GM19463 (cell line): ENCODE results near the gene UFL1.
A peak's percentile ranks its signal among the peaks of the same experiment; 100 is the strongest.
"Not testable (repeated sequence)": the region's sequence is repeated elsewhere in the genome, so short reads cannot be mapped to it uniquely, and the experiment has no call there.

ENCODE experiments used
- ATAC-seq: cut with Tn5 transposase; IDR thresholded peaks from one replicate; pipeline ENCODE4 v1.9.1; 2021; ENCODE audit warnings: mild to moderate bottlenecking, moderate library complexity; ENCODE audit not compliant: unreplicated experiment

The UFL1 gene

GRCh38 chr6:96521644-96522464 is at the start of gene UFL1:
Gene UFL1, plus strand, starts transcription at chr6:96521806. Its CDS starts 68 bp downstream, at chr6:96521874.
- ATAC-seq, result peak; percentile 94

GRCh38 chr6:96472291-96472690 is 49.3 kb upstream of the UFL1 start:
- not testable (repeated sequence) for ATAC-seq

- no peak for ATAC-seq
Measured at GRCh38 chr6:96478695-96479094, 42.9 kb upstream of the UFL1 start.

GRCh38 chr6:96491926-96492325 is 29.7 kb upstream of the UFL1 start:
- ATAC-seq, result no peak

- ATAC-seq, result no peak
Measured at GRCh38 chr6:96499781-96500180, 21.8 kb upstream of the UFL1 start.

GRCh38 chr6:96502915-96503314 is 18.7 kb upstream of the UFL1 start:
- no peak for ATAC-seq

DNA sequence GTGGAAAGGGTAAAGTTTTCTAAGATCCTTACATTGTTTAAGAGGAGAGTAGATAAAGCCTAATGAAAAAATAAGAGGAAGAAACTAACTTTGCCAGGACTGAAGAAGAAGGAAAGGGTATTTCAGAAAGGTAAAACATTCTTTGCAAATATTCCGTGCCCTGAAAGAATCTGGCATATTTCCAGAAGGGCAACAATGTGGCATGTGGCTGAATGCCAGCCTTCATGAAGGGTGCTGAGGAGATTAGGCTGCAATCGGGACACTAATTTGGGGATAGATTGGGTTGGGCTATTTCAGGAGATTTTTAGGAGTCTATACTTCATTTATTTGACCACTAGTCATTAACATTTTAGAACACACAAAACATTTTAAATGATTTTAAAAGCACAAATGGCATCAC is 16.2 kb upstream of the UFL1 start:
- no peak for ATAC-seq

- ATAC-seq, result no peak
Measured at GRCh38 chr6:96509281-96509680, 12.3 kb upstream of the UFL1 start.

- ATAC-seq, result no peak
Measured at GRCh38 chr6:96520171-96521115, 1.2 kb upstream of the UFL1 start.

DNA sequence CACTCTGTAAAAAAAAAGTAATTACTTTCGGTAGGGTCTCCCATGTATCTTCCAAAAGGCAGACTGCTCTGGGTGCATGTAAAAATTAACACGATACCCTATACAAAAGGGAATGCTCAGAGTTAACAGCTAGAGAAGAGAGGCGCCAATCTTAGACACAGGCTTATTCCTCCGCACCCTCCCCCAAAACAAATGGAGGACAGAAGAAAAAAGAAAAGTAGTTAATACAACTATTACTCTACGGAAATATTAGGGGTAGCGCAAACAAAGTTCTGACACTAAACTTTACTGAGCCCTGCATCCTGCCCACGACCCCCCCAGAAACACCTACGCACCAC is 331 bp upstream of the UFL1 start:
- ATAC-seq, result no peak

DNA sequence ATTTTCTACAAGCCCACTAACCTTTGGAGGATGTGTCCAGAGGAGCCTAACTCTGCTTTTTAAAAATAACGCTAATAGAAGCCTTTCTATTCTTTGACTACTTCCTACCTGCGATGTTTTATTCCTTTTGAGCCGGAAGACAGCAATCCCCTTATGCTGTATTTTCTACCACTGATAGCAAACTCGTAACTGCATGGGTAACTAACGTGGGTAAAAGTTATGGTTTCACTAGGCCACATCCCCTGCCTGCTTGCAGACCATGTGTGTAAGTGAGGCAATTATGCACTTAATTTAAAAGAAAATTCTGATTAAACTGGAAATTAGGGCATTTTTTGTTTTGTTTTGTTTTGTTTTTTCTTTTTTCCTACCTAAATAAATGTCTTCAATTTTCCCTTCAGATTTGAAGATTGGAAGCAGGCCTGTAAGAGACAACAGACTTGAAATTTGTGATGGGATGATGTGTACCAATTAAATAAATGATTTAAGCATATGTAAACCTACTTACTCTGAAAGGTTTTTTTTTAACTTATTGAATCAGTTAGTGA is 931 bp downstream of the UFL1 start:
- peak; percentile 25 for ATAC-seq

DNA sequence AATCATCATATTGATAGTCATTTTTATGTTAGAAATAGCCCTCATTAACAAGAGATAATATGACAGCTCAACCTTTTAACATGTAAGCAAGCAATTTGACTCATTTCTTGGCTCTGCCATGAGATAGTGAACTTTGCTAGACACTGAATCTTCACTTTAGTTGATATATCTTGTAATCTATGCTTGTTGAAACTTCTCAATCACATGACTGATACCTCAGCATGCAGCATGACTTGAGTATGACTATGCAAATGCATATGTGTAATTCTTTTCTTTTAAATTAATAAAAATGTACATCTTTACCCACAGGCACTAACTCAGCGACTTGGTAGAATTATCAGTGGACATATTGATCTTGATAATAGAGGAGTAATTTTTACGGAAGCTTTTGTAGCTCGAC is 6.6 kb downstream of the UFL1 start:
- no peak for ATAC-seq

- ATAC-seq, result no peak
Measured at GRCh38 chr6:96532399-96532798, 10.8 kb downstream of the UFL1 start.

DNA sequence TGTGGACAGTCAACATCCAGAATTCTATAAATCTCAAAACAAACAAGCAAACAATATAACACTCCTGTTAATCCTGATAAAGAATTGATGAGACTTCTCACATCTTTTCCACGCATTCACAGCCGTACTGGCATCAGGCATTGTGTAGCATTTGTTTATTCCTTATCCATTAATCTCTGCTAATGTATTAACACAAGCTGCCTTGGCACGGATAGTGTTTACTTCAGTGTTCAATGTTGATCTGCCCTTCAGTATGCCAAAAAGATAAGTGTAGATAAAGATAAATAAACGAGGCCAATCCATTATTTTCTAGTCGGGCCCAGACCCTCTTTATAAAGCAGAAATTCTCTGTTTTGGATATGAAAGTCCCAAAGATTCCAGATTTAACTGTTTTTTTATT is 16.1 kb downstream of the UFL1 start:
- no peak for ATAC-seq

DNA sequence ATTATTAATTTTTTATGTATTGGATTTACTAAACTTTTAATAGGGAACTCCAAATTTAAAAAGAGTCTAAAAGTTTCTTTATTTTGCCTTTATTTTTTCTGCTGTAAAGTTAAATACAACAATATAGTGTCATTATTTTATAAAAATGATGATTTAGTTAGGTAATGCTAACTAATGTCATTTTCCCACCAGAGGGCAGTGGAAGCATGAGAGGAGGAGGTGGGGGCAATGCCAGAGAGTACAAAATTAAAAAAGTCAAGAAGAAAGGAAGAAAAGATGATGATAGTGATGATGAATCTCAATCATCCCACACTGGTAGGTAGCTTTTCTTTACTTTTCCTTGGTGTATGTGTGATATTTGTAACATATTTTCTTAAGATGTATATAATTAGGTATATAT is 21.1 kb downstream of the UFL1 start:
- no peak for ATAC-seq

GRCh38 chr6:96545882-96546281 is 24.3 kb downstream of the UFL1 start:
- ATAC-seq, result no peak

- no peak for ATAC-seq
Measured at GRCh38 chr6:96547654-96548053, 26.0 kb downstream of the UFL1 start.

- no peak for ATAC-seq
Measured at GRCh38 chr6:96554558-96554957, 33.0 kb downstream of the UFL1 start.

- not testable (repeated sequence) for ATAC-seq
Measured at GRCh38 chr6:96559740-96560139, 38.1 kb downstream of the UFL1 start.

- no peak for ATAC-seq
Measured at GRCh38 chr6:96562886-96563285, 41.3 kb downstream of the UFL1 start, which contains the start of gene FHL5. Gene FHL5, plus strand, starts transcription at chr6:96563128. Its CDS starts 40,486 bp downstream, at chr6:96603614.

DNA sequence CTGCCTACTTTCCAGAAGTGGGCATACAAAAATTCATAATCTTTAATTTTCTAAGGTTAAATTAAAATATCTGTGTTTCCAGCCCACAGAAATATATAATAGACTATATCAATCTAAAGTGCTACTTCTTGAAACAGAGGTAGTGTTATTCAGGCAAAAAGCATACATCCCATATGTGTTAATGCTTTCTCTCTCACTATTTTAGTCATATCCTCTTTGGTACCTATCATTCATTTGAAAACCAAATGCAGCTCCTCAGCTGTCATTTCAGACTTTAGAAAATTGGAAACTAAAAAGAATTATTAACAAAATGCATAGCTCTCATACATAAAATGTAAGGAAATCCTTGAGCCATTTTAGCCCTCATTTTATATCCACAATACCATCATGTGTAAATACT is 42.2 kb downstream of the UFL1 start:
- peak; percentile 81 for ATAC-seq

- ATAC-seq, result no peak
Measured at GRCh38 chr6:96570053-96570452, 48.4 kb downstream of the UFL1 start.
